ENCODE results near the gene LYVE1.

- TF ChIP-seq, protein P1, sequence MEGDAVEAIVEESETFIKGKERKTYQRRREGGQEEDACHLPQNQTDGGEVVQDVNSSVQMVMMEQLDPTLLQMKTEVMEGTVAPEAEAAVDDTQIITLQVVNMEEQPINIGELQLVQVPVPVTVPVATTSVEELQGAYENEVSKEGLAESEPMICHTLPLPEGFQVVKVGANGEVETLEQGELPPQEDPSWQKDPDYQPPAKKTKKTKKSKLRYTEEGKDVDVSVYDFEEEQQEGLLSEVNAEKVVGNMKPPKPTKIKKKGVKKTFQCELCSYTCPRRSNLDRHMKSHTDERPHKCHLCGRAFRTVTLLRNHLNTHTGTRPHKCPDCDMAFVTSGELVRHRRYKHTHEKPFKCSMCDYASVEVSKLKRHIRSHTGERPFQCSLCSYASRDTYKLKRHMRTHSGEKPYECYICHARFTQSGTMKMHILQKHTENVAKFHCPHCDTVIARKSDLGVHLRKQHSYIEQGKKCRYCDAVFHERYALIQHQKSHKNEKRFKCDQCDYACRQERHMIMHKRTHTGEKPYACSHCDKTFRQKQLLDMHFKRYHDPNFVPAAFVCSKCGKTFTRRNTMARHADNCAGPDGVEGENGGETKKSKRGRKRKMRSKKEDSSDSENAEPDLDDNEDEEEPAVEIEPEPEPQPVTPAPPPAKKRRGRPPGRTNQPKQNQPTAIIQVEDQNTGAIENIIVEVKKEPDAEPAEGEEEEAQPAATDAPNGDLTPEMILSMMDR (conservative IDR thresholded peaks at IDR 0.05): no peak
- no peak for TF ChIP-seq EZH2 (IDR thresholded peaks at IDR 0.05; ENCODE audit: low read depth)
These were observed 17.2 kb downstream of the LYVE1 start for GRCh38 chr11:10551290-10551592.
